GM21723 (cell line): ENCODE data around the gene FEV.

Experiments used
- ATAC-seq: cut with Tn5 transposase; IDR thresholded peaks from one replicate; pipeline ENCODE4 v1.9.1; 2021; ENCODE audit warnings: mild to moderate bottlenecking, moderate library complexity; ENCODE audit not compliant: unreplicated experiment

The FEV gene

GRCh38 chr2:218985021-218985324, at the start of gene FEV:
Gene FEV (minus strand): TSS chr2:218985184. CDS start chr2:218985075, 109 bp downstream.
- ATAC-seq = no peak

DNA sequence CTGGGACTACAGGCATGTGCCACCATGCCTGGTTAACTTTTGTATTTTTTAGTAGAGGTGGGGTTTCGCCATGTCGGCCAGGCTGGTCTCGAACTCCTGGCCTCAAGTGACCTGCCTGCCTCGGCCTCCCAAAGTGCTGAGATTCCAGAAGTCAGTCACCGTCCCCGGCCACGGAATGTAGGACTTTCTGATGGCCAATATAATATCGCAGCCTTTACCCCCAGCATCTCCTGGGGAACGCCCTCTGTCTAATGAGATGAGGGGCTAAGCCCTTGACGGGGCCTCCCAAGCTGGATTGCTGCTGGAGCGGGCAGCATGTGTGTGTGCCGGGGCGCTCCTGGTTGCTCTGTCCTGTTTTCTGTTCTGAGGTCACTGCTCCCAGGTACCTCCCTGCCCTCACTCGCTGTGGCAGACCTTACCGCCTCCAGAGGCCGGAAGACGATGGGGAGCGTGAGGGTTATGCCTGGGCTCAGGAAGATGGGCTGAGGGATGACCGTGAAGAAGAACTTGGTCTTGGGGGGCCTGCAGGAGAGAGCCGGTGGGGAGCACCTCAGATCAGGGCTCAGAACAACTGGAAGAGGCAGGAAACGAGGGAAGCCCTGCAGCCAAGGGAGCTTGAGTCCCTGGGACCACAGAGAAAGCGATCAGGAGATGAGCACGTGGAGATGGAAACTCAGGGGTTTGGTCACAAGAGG, 47.2 kb upstream of the FEV start:
- ATAC-seq = no peak

GRCh38 chr2:219031005-219031738, 46.2 kb upstream of the FEV start:
- ATAC-seq = no peak

- ATAC-seq = no peak
Measured at GRCh38 chr2:219030177-219030940, 45.4 kb upstream of the FEV start.

GRCh38 chr2:219029829-219030165, 44.8 kb upstream of the FEV start:
- peak; percentile 86 for ATAC-seq

GRCh38 chr2:219028996-219029828, 44.2 kb upstream of the FEV start:
- peak; percentile 27 for ATAC-seq

GRCh38 chr2:219028141-219028540, 43.2 kb upstream of the FEV start:
- ATAC-seq = no peak

DNA sequence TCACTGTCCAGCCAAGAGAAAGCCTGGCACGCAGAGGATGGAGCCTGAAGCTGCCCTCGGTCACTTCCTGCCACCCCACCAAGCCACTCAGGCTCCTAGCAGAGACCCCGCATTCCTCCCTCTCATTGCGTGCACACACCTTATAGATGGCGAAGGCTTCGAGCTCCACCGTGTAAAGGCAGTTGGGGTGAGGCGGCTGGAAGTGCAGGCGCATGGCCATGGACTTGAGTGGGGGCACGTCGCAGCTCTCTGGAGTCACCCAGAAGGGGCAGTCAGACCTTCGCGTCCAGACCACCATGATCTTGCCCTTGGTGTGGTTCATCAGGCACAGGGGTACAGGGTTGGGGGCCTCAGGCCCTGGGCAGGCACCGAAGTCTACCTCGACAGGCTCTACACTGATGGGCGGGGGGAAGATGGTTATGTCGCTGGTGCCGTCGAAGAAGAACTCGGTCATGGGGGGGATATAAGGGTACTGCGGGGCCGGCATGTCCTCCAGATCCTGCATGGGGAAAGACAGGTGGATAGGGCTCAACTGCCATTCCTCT, 42.6 kb upstream of the FEV start:
- no peak for ATAC-seq

GRCh38 chr2:219026946-219027345, 42.0 kb upstream of the FEV start:
- ATAC-seq = no peak

DNA sequence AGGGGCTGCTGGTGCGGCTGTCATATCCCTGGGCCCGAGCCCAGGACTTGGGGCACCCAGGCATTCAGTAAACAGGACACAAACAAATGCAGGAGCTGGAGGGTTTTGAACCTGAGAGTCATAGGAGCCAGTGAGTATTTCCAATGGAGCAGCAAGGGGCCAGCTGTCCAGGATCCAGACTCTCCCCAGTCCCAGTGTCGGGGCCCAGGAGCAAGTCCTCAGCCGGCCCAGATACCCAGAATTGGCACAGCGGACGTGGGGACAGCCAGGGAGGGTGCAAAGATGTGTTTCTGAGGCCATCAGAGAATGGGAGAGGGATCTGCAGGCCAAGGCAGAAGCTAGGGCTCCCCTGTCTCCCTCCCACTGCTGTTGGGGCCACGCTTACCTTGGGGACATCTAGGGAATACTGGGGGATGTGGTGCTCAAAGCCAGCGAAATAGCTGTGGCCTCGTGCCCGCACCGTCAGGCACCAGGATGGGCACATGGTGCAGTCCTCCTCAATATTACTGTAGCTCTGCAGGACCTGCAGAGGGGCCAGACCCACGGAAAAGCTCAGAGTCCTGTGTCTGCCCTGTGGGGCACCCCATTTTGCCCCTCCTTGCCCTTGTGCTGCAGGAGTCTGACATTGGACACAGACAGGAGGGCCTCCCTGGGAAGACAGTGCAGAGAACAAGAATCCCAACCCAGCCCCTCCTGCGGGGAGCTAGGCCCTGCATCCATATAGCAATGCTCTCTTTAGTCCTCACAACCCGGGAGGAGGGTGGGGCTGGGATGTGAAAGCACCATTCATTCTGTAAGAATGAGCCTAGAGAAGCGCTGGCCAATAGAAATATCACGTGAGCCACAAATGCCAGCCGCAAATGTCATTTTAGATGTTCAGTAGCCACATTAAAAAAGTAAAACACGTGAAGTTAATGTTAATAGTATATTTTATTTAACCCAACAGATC, 40.9 kb upstream of the FEV start:
- ATAC-seq = no peak

DNA sequence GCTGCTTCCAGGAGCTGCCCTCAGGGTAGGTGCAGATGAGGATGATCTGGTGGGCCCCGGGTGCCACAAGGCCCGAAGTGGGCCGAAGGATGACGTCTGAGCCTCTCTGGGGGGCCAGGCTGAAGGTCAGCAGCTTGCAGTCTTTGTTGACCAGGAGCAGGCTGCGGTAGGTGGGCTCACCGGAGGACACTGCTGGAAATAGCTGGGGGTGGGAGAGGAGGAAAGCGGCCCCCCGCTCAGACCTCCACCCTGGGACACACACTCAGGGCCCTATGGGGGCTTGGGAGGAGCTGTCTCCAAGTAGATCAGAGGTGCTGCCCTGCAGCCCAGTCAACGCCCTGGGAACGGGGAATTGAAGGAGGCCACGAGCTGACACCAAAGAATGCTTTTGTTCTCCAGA, 39.1 kb upstream of the FEV start:
- ATAC-seq = no peak

DNA sequence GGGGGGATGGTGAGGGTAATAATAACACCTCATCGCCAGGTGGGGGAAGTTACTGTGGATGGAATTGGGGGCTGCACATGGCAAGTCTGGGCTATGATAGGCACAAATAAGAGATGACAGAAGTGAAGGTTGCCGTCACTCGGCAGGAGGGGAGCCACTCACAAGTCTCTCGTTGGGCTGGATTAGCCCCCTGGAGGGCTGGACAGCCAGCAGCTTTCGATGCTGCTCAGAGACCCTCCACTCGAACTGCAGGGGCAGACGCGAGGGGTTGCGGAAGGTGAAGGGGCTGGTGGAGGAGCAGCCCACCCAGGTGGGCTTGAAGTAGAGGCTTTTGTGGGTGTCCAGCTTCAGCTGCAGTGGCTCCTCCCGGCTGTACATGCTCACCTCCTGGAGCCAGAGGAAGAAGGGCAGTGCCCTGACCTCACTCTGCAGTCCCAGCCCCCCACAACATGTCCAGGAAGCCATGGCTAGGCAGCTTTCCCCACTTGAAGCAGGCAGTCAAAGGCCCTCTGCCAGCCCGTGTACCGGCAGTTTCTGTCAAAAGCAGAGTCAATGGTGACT, 38.1 kb upstream of the FEV start:
- no peak for ATAC-seq

- ATAC-seq = no peak
Measured at GRCh38 chr2:219022616-219023015, 37.6 kb upstream of the FEV start.

- ATAC-seq = no peak
Measured at GRCh38 chr2:219022041-219022440, 37.1 kb upstream of the FEV start.

DNA sequence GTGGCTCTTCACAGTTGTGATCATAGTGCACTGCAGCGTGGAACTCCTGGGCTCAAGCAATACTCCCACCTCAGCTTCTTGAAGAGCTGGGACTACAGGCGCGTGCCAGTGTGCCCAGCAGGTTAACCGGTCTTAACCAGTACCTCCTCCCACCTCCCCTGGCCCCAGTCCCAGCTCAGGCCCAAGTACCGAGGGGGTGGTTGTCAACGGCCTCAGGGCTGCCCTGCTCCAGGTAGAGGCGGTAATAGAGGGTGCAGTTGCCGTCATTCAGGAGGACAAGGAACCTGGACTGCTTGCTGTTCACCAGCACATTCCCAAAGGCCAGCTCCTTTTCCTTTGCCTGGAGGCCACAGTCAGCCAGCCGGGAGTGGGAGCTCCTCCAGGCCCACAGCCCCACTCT, 36.6 kb upstream of the FEV start:
- ATAC-seq = no peak

DNA sequence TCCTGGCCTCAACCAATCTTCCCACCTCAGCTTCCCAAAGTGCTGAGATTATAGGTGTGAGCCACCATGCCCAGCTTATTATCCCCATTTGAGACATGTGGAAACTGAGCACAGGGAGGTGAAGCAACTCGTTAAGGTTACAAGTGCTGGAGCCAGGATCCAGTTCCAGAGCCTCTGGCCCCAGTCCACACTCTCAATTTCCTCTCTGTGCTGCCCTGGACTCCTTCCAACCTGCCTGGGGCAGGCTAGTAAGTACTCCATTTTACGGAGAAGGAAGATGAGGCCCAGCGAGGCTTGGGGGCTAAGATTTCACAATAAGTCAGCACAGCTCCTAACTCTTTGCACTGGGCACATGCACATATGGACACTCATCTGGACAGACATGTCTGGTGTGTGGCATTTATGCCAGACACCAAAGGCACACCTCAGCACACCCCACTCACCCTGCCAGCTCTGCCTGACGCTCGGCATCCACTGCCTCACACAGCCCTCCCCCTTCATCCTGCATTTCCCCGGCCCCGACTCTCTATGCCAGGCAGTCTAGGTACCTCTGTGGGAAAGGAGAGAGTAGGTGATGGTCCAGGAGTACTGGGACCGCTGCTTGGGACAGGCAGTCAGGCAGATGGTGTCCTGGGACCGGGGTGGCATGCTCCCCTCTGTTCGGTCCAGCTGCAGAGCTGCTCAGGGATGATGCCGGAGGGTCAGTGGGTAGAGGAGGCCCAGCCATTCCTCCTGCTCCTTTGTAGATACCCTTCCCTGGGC, 35.8 kb upstream of the FEV start:
- no peak for ATAC-seq

GRCh38 chr2:219019436-219019835, 34.5 kb upstream of the FEV start:
- ATAC-seq = no peak

DNA sequence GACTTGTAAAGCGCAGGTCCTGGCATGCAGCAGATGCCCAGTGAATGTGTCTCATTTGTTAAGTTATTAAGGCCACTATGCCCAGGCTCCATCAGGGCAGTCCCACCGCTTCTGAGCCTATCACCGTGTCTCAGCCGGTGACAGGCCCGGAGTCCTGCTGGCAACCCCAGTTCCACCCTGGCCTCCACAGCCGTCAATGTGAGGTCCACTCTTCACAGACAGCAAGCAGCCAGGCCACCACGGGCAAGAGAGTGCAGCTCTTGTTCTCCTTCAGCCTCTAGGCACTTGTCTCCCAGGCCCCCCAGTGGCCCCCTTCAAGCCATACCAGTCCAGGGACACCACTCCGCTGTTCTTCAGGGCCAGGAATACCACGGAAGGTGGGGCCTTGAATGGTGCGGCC, 33.7 kb upstream of the FEV start:
- ATAC-seq = no peak

DNA sequence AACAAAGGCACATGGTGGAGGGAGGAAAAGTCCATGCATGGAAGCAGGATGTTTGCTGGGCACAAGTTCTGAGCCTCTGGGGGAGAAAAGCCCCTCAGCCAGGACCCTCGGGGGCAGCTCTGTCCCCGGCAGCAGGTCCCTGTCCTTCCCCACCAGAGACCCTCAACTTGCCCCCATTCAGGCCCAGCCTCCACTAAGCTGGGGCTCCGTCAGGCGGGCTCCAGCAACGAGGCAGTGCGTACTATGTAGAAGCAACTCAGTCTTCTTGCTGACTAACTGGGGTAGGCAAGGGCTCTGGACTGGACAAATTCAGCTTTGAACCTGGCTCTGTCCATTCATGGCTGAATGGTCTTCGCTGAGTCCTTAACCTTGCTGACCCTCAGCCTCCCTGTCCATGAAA, 33.3 kb upstream of the FEV start:
- ATAC-seq = no peak
